ENCODE measurements around the gene IL4R.
"Not testable (repeated sequence)": the region's sequence is repeated elsewhere in the genome, so short reads cannot be mapped to it uniquely, and the experiment has no call there.

Gene IL4R

GRCh38 chr16:27381236-27381635 lies 67.5 kb downstream of the IL4R start:
- DNase-seq (ENCODE audit: low read depth in 2 of 2), result no peak

- DNase-seq (ENCODE audit: low read depth in 2 of 2), result no peak
Observed at GRCh38 chr16:27381974-27382855, 68.4 kb downstream of the IL4R start.

- DNase-seq (ENCODE audit: low read depth in 2 of 2), result no peak
Observed at GRCh38 chr16:27383556-27384243, 69.9 kb downstream of the IL4R start.

- DNase-seq (ENCODE audit: low read depth in 2 of 2), result no peak
Observed at GRCh38 chr16:27384425-27384824, 70.7 kb downstream of the IL4R start.

- DNase-seq (ENCODE audit: low read depth in 2 of 2), result no peak
Observed at GRCh38 chr16:27385398-27385797, 71.6 kb downstream of the IL4R start.

GRCh38 chr16:27386674-27387073 lies 72.9 kb downstream of the IL4R start:
- DNase-seq (ENCODE audit: low read depth in 2 of 2), result no peak

- no peak for DNase-seq (ENCODE audit: low read depth in 2 of 2)
Observed at GRCh38 chr16:27387724-27388123, 74.0 kb downstream of the IL4R start.

- no peak for DNase-seq (ENCODE audit: low read depth in 2 of 2)
Observed at GRCh38 chr16:27389272-27389961, 75.6 kb downstream of the IL4R start.

- no peak for DNase-seq (ENCODE audit: low read depth in 2 of 2)
Observed at GRCh38 chr16:27390151-27390550, 76.4 kb downstream of the IL4R start.

GRCh38 chr16:27392671-27393070 lies 78.9 kb downstream of the IL4R start:
- no peak for DNase-seq (ENCODE audit: low read depth in 2 of 2)

GRCh38 chr16:27394516-27394915 lies 80.7 kb downstream of the IL4R start:
- DNase-seq (ENCODE audit: low read depth in 2 of 2), result no peak

GRCh38 chr16:27398341-27398893 lies 84.6 kb downstream of the IL4R start:
- DNase-seq (ENCODE audit: low read depth in 2 of 2), result not testable (repeated sequence)

- DNase-seq (ENCODE audit: low read depth in 2 of 2), result no peak
Observed at GRCh38 chr16:27398894-27399853, 85.4 kb downstream of the IL4R start.

GRCh38 chr16:27399969-27400368 lies 86.2 kb downstream of the IL4R start:
- DNase-seq (ENCODE audit: low read depth in 2 of 2), result no peak

GRCh38 chr16:27400751-27401620 lies 87.2 kb downstream of the IL4R start:
- DNase-seq (ENCODE audit: low read depth in 2 of 2), result no peak

GRCh38 chr16:27401768-27402568 lies 88.2 kb downstream of the IL4R start, which contains the start of gene IL21R:
TSS of gene IL21R (plus strand) at chr16:27402174. CDS start at chr16:27430072, 27,898 bp downstream.
- DNase-seq (ENCODE audit: low read depth in 2 of 2), result peak; percentile 85 to 92

GRCh38 chr16:27402569-27402963 lies 88.8 kb downstream of the IL4R start:
- no peak for DNase-seq (ENCODE audit: low read depth in 2 of 2)

GRCh38 chr16:27402964-27403600 lies 89.3 kb downstream of the IL4R start:
- DNase-seq (ENCODE audit: low read depth in 2 of 2), result peak in 1 of 2 donors; percentile 43

GRCh38 chr16:27403601-27403992 lies 89.8 kb downstream of the IL4R start:
- DNase-seq (ENCODE audit: low read depth in 2 of 2), result no peak
